Measurements from ENCODE around the gene CERKL. TPM values are rescaled to one million over a fixed set of nuclear protein-coding genes. Genes with fewer than 3 reads are reported as not detected.

Gene CERKL
- total RNA-seq, 1 donor from 2014 or later: not detected

DNA sequence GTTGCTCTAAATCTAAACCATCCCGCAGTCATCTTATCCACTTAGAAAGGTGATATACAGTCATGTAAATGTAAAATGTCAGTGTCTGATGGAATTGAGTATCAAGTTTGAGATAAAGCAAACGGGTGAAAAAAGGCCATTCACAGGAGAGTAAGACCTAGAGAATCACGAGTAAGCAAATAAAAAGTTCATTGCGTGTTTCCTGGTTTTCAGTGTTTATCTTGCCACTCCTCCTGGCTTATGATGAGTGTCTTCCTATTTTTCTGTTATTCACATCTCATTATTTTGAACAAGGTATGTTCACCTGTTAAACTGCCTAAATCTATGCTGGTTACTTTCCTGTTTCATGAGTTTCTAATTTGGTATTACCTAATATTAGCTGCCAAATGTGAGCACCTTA, 130.9 kb downstream of the CERKL start:
- no peak overlapping the region for H3K9ac ChIP-seq
- no peaks in the 10 kb centered on the region for H3K36me3 ChIP-seq
- Mint-ChIP-seq H3K4me1 (no peaks in the 10 kb centered on the region), H3K27me3 (ENCODE audit: insufficient read depth, low read depth) (no peaks in the 10 kb centered on the region), H3K27ac (no peak overlapping the region), H3K36me3 (no peaks in the 10 kb centered on the region), H3K9me3 (no peaks in the 10 kb centered on the region), H3K4me3 (no peak overlapping the region)
- DNase-seq (ENCODE audit: low spot score): no peak
- H4K20me1 ChIP-seq (ENCODE audit: low read depth): no peaks in the 10 kb centered on the region
- no peaks in the 10 kb centered on the region for H3F3A ChIP-seq (ENCODE audit: low read depth)
- no peak overlapping the region for H3K27ac ChIP-seq
- H3K27me3 ChIP-seq: no peaks in the 10 kb centered on the region
- TF ChIP-seq, protein P1, sequence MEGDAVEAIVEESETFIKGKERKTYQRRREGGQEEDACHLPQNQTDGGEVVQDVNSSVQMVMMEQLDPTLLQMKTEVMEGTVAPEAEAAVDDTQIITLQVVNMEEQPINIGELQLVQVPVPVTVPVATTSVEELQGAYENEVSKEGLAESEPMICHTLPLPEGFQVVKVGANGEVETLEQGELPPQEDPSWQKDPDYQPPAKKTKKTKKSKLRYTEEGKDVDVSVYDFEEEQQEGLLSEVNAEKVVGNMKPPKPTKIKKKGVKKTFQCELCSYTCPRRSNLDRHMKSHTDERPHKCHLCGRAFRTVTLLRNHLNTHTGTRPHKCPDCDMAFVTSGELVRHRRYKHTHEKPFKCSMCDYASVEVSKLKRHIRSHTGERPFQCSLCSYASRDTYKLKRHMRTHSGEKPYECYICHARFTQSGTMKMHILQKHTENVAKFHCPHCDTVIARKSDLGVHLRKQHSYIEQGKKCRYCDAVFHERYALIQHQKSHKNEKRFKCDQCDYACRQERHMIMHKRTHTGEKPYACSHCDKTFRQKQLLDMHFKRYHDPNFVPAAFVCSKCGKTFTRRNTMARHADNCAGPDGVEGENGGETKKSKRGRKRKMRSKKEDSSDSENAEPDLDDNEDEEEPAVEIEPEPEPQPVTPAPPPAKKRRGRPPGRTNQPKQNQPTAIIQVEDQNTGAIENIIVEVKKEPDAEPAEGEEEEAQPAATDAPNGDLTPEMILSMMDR (IDR thresholded peaks at IDR 0.05): no peak
- TF ChIP-seq EZH2phosphoT487 (IDR thresholded peaks at IDR 0.05) (no peak), EZH2 (IDR thresholded peaks at IDR 0.05) (no peak)
- H3K79me2 ChIP-seq (ENCODE audit: low read depth): no peaks in the 10 kb centered on the region
- no peaks in the 10 kb centered on the region for H3K9me3 ChIP-seq (ENCODE audit: low read depth)
- H2AFZ ChIP-seq (replicated peaks): no peak overlapping the region
- H3K4me3 ChIP-seq: no peak overlapping the region
- no peaks in the 10 kb centered on the region for H3K4me1 ChIP-seq
- H3K4me2 ChIP-seq: no peak overlapping the region

DNA sequence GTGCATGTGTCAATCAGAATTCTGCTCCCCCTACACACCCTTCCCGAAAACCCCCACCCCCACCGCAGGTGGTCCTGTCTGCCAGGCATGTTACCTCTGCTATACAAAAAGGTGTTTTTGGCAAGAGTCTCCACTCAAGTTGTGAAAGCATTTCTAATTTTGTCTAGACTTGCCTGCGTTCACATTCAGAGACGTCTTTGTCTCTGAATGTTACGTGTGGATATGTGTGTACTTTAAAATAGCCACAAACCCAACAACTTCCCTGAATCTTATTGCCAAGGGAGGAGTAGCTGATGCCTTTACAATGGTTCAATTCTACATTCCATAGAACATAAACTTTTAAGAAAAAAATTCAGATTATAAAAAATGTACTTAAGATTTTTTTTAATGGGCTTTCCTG, 133.1 kb downstream of the CERKL start:
- no peak overlapping the region for H3K9ac ChIP-seq
- H3K4me1 ChIP-seq: no peaks in the 10 kb centered on the region
- TF ChIP-seq, protein P1 (IDR thresholded peaks at IDR 0.05): no peak
- TF ChIP-seq EZH2phosphoT487 (IDR thresholded peaks at IDR 0.05): no peak
- TF ChIP-seq EZH2 (IDR thresholded peaks at IDR 0.05): no peak
- no peaks in the 10 kb centered on the region for H3K9me3 ChIP-seq (ENCODE audit: low read depth)
- Mint-ChIP-seq H3K4me3 (no peak overlapping the region), H3K36me3 (no peaks in the 10 kb centered on the region), H3K4me1 (no peaks in the 10 kb centered on the region), H3K9me3 (no peaks in the 10 kb centered on the region), H3K27ac (no peak overlapping the region), H3K27me3 (ENCODE audit: insufficient read depth, low read depth) (no peaks in the 10 kb centered on the region)
- H2AFZ ChIP-seq (replicated peaks): no peak overlapping the region
- no peaks in the 10 kb centered on the region for H3K79me2 ChIP-seq (ENCODE audit: low read depth)
- H3K27me3 ChIP-seq: no peaks in the 10 kb centered on the region
- no peaks in the 10 kb centered on the region for H4K20me1 ChIP-seq (ENCODE audit: low read depth)
- H3K27ac ChIP-seq: no peak overlapping the region
- H3K36me3 ChIP-seq: no peaks in the 10 kb centered on the region
- no peak overlapping the region for H3K4me3 ChIP-seq
- H3K4me2 ChIP-seq: no peak overlapping the region
- H3F3A ChIP-seq (ENCODE audit: low read depth): no peaks in the 10 kb centered on the region
- DNase-seq (ENCODE audit: low spot score): no peak

DNA sequence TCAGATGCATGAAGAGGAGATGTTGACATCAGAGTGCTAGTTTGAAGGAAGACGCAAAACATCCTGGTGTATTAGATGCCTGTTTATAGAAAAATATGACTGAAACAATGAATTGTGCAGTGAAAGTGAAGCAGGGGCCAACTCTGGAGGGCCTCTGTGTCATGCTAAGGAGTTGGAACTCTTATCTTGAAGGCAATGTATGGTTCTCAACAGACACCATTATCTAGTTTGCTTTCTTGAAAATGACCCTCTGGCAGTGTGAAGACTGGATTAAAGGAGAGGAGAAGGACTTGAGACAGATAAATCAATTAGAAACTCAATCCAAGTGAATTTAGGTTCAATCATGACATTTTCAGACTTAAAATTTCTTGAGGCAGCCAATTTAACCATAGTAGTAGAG, 136.7 kb downstream of the CERKL start:
- Histone ChIP-seq H4K20me1 (ENCODE audit: low read depth) (no peaks in the 10 kb centered on the region), H2AFZ (replicated peaks) (no peak overlapping the region), H3K4me1 (no peaks in the 10 kb centered on the region), H3F3A (ENCODE audit: low read depth) (no peaks in the 10 kb centered on the region), H3K9ac (no peak overlapping the region), H3K79me2 (ENCODE audit: low read depth) (no peaks in the 10 kb centered on the region), H3K4me2 (no peak overlapping the region), H3K36me3 (no peaks in the 10 kb centered on the region), H3K27me3 (no peaks in the 10 kb centered on the region), H3K4me3 (no peak overlapping the region), H3K27ac (no peak overlapping the region), H3K9me3 (ENCODE audit: low read depth) (no peaks in the 10 kb centered on the region)
- no peak for DNase-seq (ENCODE audit: low spot score)
- no peak overlapping the region for H3K27ac Mint-ChIP-seq
- no peaks in the 10 kb centered on the region for H3K4me1 Mint-ChIP-seq
- no peaks in the 10 kb centered on the region for H3K36me3 Mint-ChIP-seq
- H3K9me3 Mint-ChIP-seq: no peaks in the 10 kb centered on the region
- no peak overlapping the region for H3K4me3 Mint-ChIP-seq
- no peaks in the 10 kb centered on the region for H3K27me3 Mint-ChIP-seq (ENCODE audit: insufficient read depth, low read depth)
- TF ChIP-seq, protein P1 (IDR thresholded peaks at IDR 0.05): no peak
- TF ChIP-seq EZH2phosphoT487 (IDR thresholded peaks at IDR 0.05): no peak
- no peak for TF ChIP-seq EZH2 (IDR thresholded peaks at IDR 0.05)
